Fibroblast of lung (primary cell): ENCODE results near the gene PHGDH. TPM values are rescaled to one million over a fixed set of nuclear protein-coding genes. Genes with fewer than 3 reads are reported as not detected.

Source experiments
- DNase-seq, 2 donors: peaks; one replicate each; pipeline versions ENCODE4 v3.0.0 to v3.0.0-alpha.2; 2010; ENCODE audit warnings: low read depth in 2 of 2
- H2AFZ ChIP-seq: 2 replicates; pipeline ENCODE4 v1.5.1; 2012; ENCODE audit warnings: low read length, control low read depth, inconsistent platforms
- H3K27ac ChIP-seq: 2 replicates; pipeline ENCODE4 v1.5.1; 2011; ENCODE audit warnings: low read length, control low read depth; ENCODE audit not compliant: insufficient read depth
- H3K27me3 ChIP-seq: 2 replicates; pipeline ENCODE4 v1.5.1; 2011; ENCODE audit warnings: mild to moderate bottlenecking, low read length; ENCODE audit not compliant: control insufficient read depth, insufficient read depth
- H3K36me3 ChIP-seq: 2 replicates; pipeline ENCODE4 v1.5.1; 2011; ENCODE audit warnings: low read length; ENCODE audit not compliant: control insufficient read depth, insufficient read depth
- H3K4me1 ChIP-seq: 2 replicates; pipeline ENCODE4 v1.5.1; 2011; ENCODE audit warnings: low read length; ENCODE audit not compliant: control insufficient read depth, insufficient read depth; ENCODE audit errors: extremely low read depth
- H3K4me2 ChIP-seq: 2 replicates; pipeline ENCODE4 v1.5.1; 2011; ENCODE audit warnings: low read length, control low read depth; ENCODE audit not compliant: insufficient read depth; ENCODE audit errors: extremely low read depth
- H3K4me3 ChIP-seq, 4 experiments: fragments of 200-600 bp in 1 of 4; sonication (generic) in 1 of 4; replicated peaks in 1 of 4; 2 replicates each; pipeline ENCODE4 v1.5.1; 2011 to 2016; ENCODE audit warnings: low read length in 4 of 4, low read depth in 3 of 4, mild to moderate bottlenecking in 3 of 4, control low read depth in 2 of 4, inconsistent platforms in 1 of 4, mixed read lengths in 1 of 4; ENCODE audit not compliant: insufficient read depth in 1 of 4; ENCODE audit errors: control extremely low read depth in 1 of 4
- H3K79me2 ChIP-seq: 2 replicates; pipeline ENCODE4 v1.5.1; 2012; ENCODE audit warnings: mild to moderate bottlenecking, low read length, inconsistent platforms; ENCODE audit not compliant: control insufficient read depth, insufficient read depth
- H3K9ac ChIP-seq: 2 replicates; pipeline ENCODE4 v1.5.1; 2011; ENCODE audit warnings: mild to moderate bottlenecking, low read length, control low read depth; ENCODE audit not compliant: insufficient read depth
- H3K9me3 ChIP-seq: 2 replicates; pipeline ENCODE4 v1.5.1; 2012; ENCODE audit warnings: low read depth, low read length; ENCODE audit not compliant: control insufficient read depth, insufficient read depth
- H4K20me1 ChIP-seq: 2 replicates; pipeline ENCODE4 v1.5.1; 2011; ENCODE audit warnings: low read length; ENCODE audit not compliant: control insufficient read depth, insufficient read depth; ENCODE audit errors: extremely low read depth
- EZH2 ChIP-seq: IDR thresholded peaks from 2 replicates; pipeline ENCODE4 v1.5.1; 2012; ENCODE audit warnings: low read length, control low read depth, mild to moderate bottlenecking; ENCODE audit errors: missing control alignments
- polyA plus RNA-seq, 2 donors: library from polyadenylated mRNA; depleted of rRNA in 1 of 2; stranded (reverse) in 1 of 2; unstranded in 1 of 2; fragments of >200 nt; gene quantifications; 2 replicates each; pipeline ENCODE4 v1.2.1, GENCODE V29; 2011 to 2012; ENCODE audit warnings: missing spikeins in 1 of 2
- total RNA-seq: library from RNA; depleted of rRNA; stranded (reverse); fragments of >200 nt; gene quantifications from 2 replicates; pipeline ENCODE4 v1.2.1, GENCODE V29; 2014
- TF ChIP-seq, protein P1 (sequence below), 2 donors: IDR thresholded peaks in 1 of 2; conservative IDR thresholded peaks in 1 of 2; 1 replicate in 1 of 2; 2 replicates in 1 of 2; pipeline ENCODE4 v1.5.1; 2011 to 2012; ENCODE audit warnings: low read length in 2 of 2, control low read depth in 1 of 2, inconsistent platforms in 1 of 2, low read depth in 1 of 2, mild to moderate bottlenecking in 1 of 2

The PHGDH gene
- total and polyA plus RNA-seq, 2 donors (not counting 1 experiment from before 2014, with no cell fraction given): 44.3 to 201 TPM

DNA sequence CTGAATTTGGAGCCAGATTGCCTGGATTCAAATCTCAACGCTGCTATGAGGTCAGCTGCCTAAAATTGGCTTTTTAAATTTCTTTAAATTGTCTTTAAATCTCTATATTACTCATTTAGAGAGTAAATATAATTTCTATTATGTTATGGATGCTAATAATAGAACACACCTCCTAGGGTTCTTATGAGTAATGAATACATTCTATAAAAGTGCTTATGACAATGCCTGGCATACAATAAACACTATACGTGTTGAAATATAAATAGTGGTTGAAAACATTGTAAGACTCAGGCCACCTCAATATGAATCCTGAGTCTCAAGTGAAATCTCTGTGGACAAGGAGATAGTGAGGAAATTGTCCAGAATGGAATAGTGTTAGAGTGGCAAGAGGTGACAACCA, 31.0 kb upstream of the PHGDH start:
- Histone ChIP-seq H3K36me3 (no peaks in the 10 kb centered on the region), H3K27ac (no peak overlapping the region), H3K9me3 (no peaks in the 10 kb centered on the region), H3K27me3 (peaks cover 2% of the 10 kb centered on the region), H4K20me1 (no peaks in the 10 kb centered on the region), H2AFZ (no peak overlapping the region), H3K4me1 (no peaks in the 10 kb centered on the region), H3K79me2 (no peaks in the 10 kb centered on the region), H3K9ac (no peak overlapping the region), H3K4me3 (no peak overlapping the region), H3K4me2 (no peak overlapping the region)
- TF ChIP-seq EZH2: no peak
- TF ChIP-seq, protein P1, sequence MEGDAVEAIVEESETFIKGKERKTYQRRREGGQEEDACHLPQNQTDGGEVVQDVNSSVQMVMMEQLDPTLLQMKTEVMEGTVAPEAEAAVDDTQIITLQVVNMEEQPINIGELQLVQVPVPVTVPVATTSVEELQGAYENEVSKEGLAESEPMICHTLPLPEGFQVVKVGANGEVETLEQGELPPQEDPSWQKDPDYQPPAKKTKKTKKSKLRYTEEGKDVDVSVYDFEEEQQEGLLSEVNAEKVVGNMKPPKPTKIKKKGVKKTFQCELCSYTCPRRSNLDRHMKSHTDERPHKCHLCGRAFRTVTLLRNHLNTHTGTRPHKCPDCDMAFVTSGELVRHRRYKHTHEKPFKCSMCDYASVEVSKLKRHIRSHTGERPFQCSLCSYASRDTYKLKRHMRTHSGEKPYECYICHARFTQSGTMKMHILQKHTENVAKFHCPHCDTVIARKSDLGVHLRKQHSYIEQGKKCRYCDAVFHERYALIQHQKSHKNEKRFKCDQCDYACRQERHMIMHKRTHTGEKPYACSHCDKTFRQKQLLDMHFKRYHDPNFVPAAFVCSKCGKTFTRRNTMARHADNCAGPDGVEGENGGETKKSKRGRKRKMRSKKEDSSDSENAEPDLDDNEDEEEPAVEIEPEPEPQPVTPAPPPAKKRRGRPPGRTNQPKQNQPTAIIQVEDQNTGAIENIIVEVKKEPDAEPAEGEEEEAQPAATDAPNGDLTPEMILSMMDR (conservative IDR thresholded peaks at IDR 0.05 in 1 of 2, IDR thresholded peaks at IDR 0.05 in 1 of 2; ENCODE audit: low read depth in 1 of 2, low read length in 2 of 2): no peak
- DNase-seq: no peak

DNA sequence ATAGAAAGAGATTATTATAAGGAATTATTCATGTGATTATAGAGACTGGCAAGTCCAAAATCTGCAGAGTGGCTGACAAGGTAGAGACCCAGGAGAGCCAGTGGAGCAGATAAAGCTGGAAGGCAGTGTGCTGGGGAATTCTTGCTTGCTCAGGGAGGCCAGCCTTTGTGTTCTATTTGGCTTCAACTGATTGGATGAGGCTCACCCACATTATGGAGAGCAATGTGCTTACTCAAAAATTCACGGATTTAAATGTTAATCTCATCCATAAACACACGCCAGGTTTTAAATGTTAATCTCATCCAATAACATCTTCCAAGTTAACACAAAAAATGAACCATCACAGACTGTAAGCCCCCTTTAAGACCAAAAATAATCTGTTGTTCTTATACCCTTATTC, 30.2 kb upstream of the PHGDH start:
- no peak overlapping the region for H3K9ac ChIP-seq
- no peak for TF ChIP-seq EZH2
- TF ChIP-seq, protein P1 (conservative IDR thresholded peaks at IDR 0.05 in 1 of 2, IDR thresholded peaks at IDR 0.05 in 1 of 2; ENCODE audit: low read depth in 1 of 2, low read length in 2 of 2): no peak
- H4K20me1 ChIP-seq: no peaks in the 10 kb centered on the region
- no peaks in the 10 kb centered on the region for H3K4me1 ChIP-seq
- no peak overlapping the region for H3K4me2 ChIP-seq
- no peaks in the 10 kb centered on the region for H3K9me3 ChIP-seq
- peaks cover 2% of the 10 kb centered on the region for H3K27me3 ChIP-seq
- no peak overlapping the region for H3K4me3 ChIP-seq
- no peak overlapping the region for H2AFZ ChIP-seq
- no peaks in the 10 kb centered on the region for H3K79me2 ChIP-seq
- no peak overlapping the region for H3K27ac ChIP-seq
- DNase-seq: no peak
- no peaks in the 10 kb centered on the region for H3K36me3 ChIP-seq

DNA sequence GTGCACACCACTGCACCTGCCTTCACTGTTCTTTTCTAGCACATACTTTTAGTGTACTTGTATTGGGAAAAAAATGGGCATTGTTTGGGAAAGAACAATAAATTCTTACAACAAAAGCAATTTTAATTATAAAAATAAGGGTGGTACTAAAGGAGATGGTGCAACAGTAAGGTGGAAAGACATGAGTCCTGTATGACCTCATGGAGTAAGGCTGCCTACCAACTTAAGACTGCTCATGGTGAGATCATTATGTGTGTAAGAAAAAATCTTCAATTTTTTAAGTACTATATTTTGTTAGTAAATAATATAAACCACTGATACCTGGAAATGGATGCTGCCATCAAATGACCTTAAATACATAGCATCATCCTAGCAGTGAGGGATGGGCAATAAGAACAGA, 29.6 kb upstream of the PHGDH start:
- no peak overlapping the region for H3K4me3 ChIP-seq
- H3K9ac ChIP-seq: no peak overlapping the region
- DNase-seq: no peak
- H3K36me3 ChIP-seq: no peaks in the 10 kb centered on the region
- no peaks in the 10 kb centered on the region for H3K4me1 ChIP-seq
- H3K27me3 ChIP-seq: peaks cover 4% of the 10 kb centered on the region
- H3K79me2 ChIP-seq: no peaks in the 10 kb centered on the region
- H3K4me2 ChIP-seq: no peak overlapping the region
- TF ChIP-seq EZH2: no peak
- TF ChIP-seq, protein P1 (conservative IDR thresholded peaks at IDR 0.05 in 1 of 2, IDR thresholded peaks at IDR 0.05 in 1 of 2; ENCODE audit: low read depth in 1 of 2, low read length in 2 of 2): no peak
- H3K9me3 ChIP-seq: no peaks in the 10 kb centered on the region
- H3K27ac ChIP-seq: no peak overlapping the region
- no peak overlapping the region for H2AFZ ChIP-seq
- no peaks in the 10 kb centered on the region for H4K20me1 ChIP-seq
